GM19351 (cell line): Measurements from ENCODE around the gene CDC42.
"Not testable (repeated sequence)": the region's sequence is repeated elsewhere in the genome, so short reads cannot be mapped to it uniquely, and the experiment has no call there.

ENCODE experiments used
- ATAC-seq: cut with Tn5 transposase; IDR thresholded peaks from one replicate; pipeline ENCODE4 v1.9.1; 2021; ENCODE audit warnings: mild to moderate bottlenecking, moderate library complexity; ENCODE audit not compliant: unreplicated experiment

Gene CDC42

GRCh38 chr1:22052115-22053016 lies at the start of gene CDC42:
Gene CDC42 (plus strand): TSS chr1:22052709. CDS start chr1:22078479, 25,770 bp downstream.
- peak; percentile 89 for ATAC-seq

- ATAC-seq, result not testable (repeated sequence)
Observed at GRCh38 chr1:22002875-22003274, 49.6 kb upstream of the CDC42 start.

- ATAC-seq, result not testable (repeated sequence)
Observed at GRCh38 chr1:22003959-22004358, 48.5 kb upstream of the CDC42 start.

GRCh38 chr1:22005261-22006149 lies 47.0 kb upstream of the CDC42 start:
- not testable (repeated sequence) for ATAC-seq

GRCh38 chr1:22006736-22007135 lies 45.8 kb upstream of the CDC42 start:
- not testable (repeated sequence) for ATAC-seq

GRCh38 chr1:22007262-22007661 lies 45.2 kb upstream of the CDC42 start:
- not testable (repeated sequence) for ATAC-seq

- not testable (repeated sequence) for ATAC-seq
Observed at GRCh38 chr1:22009566-22009965, 42.9 kb upstream of the CDC42 start.

GRCh38 chr1:22012752-22013151 lies 39.8 kb upstream of the CDC42 start:
- ATAC-seq, result not testable (repeated sequence)

- not testable (repeated sequence) for ATAC-seq
Observed at GRCh38 chr1:22014575-22015206, 37.8 kb upstream of the CDC42 start.

- peak; percentile 65 for ATAC-seq
Observed at GRCh38 chr1:22018583-22019559, 33.6 kb upstream of the CDC42 start.

GRCh38 chr1:22021061-22021460 lies 31.4 kb upstream of the CDC42 start:
- ATAC-seq, result no peak

GRCh38 chr1:22024485-22025367 lies 27.8 kb upstream of the CDC42 start:
- ATAC-seq, result peak; percentile 35

GRCh38 chr1:22025368-22026155 lies 26.9 kb upstream of the CDC42 start:
- ATAC-seq, result peak; percentile 60

GRCh38 chr1:22026924-22027289 lies 25.6 kb upstream of the CDC42 start:
- ATAC-seq, result no peak

GRCh38 chr1:22030057-22030456 lies 22.5 kb upstream of the CDC42 start:
- no peak for ATAC-seq

- ATAC-seq, result no peak
Observed at GRCh38 chr1:22030473-22030872, 22.0 kb upstream of the CDC42 start.

GRCh38 chr1:22031214-22031962 lies 21.1 kb upstream of the CDC42 start:
- ATAC-seq, result no peak
